CD4-positive, CD25-positive, alpha-beta regulatory T cell (primary cell): Measurements from ENCODE around the gene CALML3. TPM values are rescaled to one million over a fixed set of nuclear protein-coding genes. Genes with fewer than 3 reads are reported as not detected.

Experiments used
- ATAC-seq, 2 donors: fragments of 150-1000 bp; cut with Tn5 transposase; one replicate each; pipeline ENCODE4 v1.10.0; 2021; ENCODE audit warnings: low read depth in 2 of 2, moderate number of reproducible peaks in 2 of 2, moderate library complexity in 1 of 2
- DNase-seq, 3 donors: peaks; one replicate each; pipeline versions ENCODE4 v3.0.0 to v3.0.0-alpha.2; 2012 to 2022; ENCODE audit warnings: mixed read lengths in 1 of 3
- H3K27ac ChIP-seq: one replicate; pipeline ENCODE4 v1.7.0; 2013; ENCODE audit warnings: mild to moderate bottlenecking, low read length; ENCODE audit not compliant: insufficient read depth, poor library complexity, severe bottlenecking
- H3K27me3 ChIP-seq: one replicate; pipeline ENCODE4 v1.7.0; 2013; ENCODE audit warnings: low read length; ENCODE audit not compliant: control insufficient read depth, insufficient read depth
- H3K36me3 ChIP-seq: one replicate; pipeline ENCODE4 v1.7.0; 2013; ENCODE audit warnings: mild to moderate bottlenecking, low read length, moderate library complexity; ENCODE audit not compliant: control insufficient read depth, insufficient read depth
- H3K4me1 ChIP-seq: 2 replicates; pipeline ENCODE4 v1.7.0; 2013; ENCODE audit warnings: mild to moderate bottlenecking, low read length; ENCODE audit not compliant: insufficient read depth, control insufficient read depth, poor library complexity, severe bottlenecking
- H3K4me3 ChIP-seq: one replicate; pipeline ENCODE4 v1.7.0; 2013; ENCODE audit warnings: low read depth, mild to moderate bottlenecking, low read length, moderate library complexity
- H3K9me3 ChIP-seq, 2 experiments: 1 replicate in 1 of 2; 2 replicates in 1 of 2; pipeline ENCODE4 v1.7.0; 2013; ENCODE audit warnings: low read length in 2 of 2, mild to moderate bottlenecking in 1 of 2, moderate library complexity in 1 of 2; ENCODE audit not compliant: control insufficient read depth in 2 of 2
- H3K27ac Mint-ChIP-seq, 3 donors: one replicate each; pipeline ENCODE4 v1.8.0; 2020 to 2022; ENCODE audit warnings: mild to moderate bottlenecking in 3 of 3, mixed read lengths in 3 of 3, moderate library complexity in 2 of 3
- H3K27me3 Mint-ChIP-seq: one replicate; pipeline ENCODE4 v1.8.0; 2022; ENCODE audit warnings: mild to moderate bottlenecking, mixed read lengths
- H3K36me3 Mint-ChIP-seq: one replicate; pipeline ENCODE4 v1.8.0; 2020; ENCODE audit warnings: mixed read lengths
- H3K4me1 Mint-ChIP-seq, 4 donors: one replicate each; pipeline ENCODE4 v1.8.0; 2020 to 2022; ENCODE audit warnings: mixed read lengths in 4 of 4, mild to moderate bottlenecking in 1 of 4
- H3K4me3 Mint-ChIP-seq, 4 donors: one replicate each; pipeline ENCODE4 v1.8.0; 2020 to 2022; ENCODE audit warnings: mild to moderate bottlenecking in 4 of 4, mixed read lengths in 4 of 4, moderate library complexity in 3 of 4
- H3K9me3 Mint-ChIP-seq, 7 donors: one replicate each; pipeline ENCODE4 v1.8.0; 2020 to 2022; ENCODE audit warnings: mixed read lengths in 7 of 7, mild to moderate bottlenecking in 3 of 7, moderate library complexity in 2 of 7
- polyA plus RNA-seq, 4 donors: library from polyadenylated mRNA; unstranded; fragments of 300-500 nt; fragmentation: Illumina TruSeq; gene quantifications; one replicate each; pipeline ENCODE4 v1.2.3, GENCODE V29; 2021
- total RNA-seq: library from RNA; stranded (reverse); gene quantifications from one replicate; pipeline ENCODE4 v1.2.3, GENCODE V29; 2022

CALML3 gene
- total and polyA plus RNA-seq, 5 donors from 2014 or later = not detected

GRCh38 chr10:5533098-5533731, 8.5 kb downstream of the CALML3 start:
- Mint-ChIP-seq H3K36me3 (no peaks in the 10 kb centered on the region), H3K27ac (no peak overlapping the region), H3K9me3 (no peaks in the 10 kb centered on the region), H3K27me3 (peaks cover 4% of the 10 kb centered on the region), H3K4me1 (peaks cover 0 to 3% (median 0%) of the 10 kb centered on the region in 4 donors), H3K4me3 (no peak overlapping the region)
- no peaks in the 10 kb centered on the region for H3K4me1 ChIP-seq
- H3K9me3 ChIP-seq = no peaks in the 10 kb centered on the region
- no peaks in the 10 kb centered on the region for H3K27me3 ChIP-seq
- H3K27ac ChIP-seq = no peak overlapping the region
- H3K4me3 ChIP-seq = no peak overlapping the region
- no peak for DNase-seq
- H3K36me3 ChIP-seq = no peaks in the 10 kb centered on the region
- no peak for ATAC-seq

GRCh38 chr10:5534051-5534821, 9.5 kb downstream of the CALML3 start:
- Mint-ChIP-seq H3K4me3 (peak overlapping the region in 1 of 4 donors; percentile 24), H3K27ac (peak overlapping the region in 1 of 3 donors; percentile 48), H3K36me3 (no peaks in the 10 kb centered on the region), H3K9me3 (no peaks in the 10 kb centered on the region), H3K27me3 (peaks cover 7% of the 10 kb centered on the region), H3K4me1 (peaks cover 0 to 3% (median 0%) of the 10 kb centered on the region in 4 donors)
- no peaks in the 10 kb centered on the region for H3K27me3 ChIP-seq
- no peak overlapping the region for H3K27ac ChIP-seq
- DNase-seq = no peak
- H3K4me1 ChIP-seq = no peaks in the 10 kb centered on the region
- H3K4me3 ChIP-seq = no peak overlapping the region
- H3K36me3 ChIP-seq = no peaks in the 10 kb centered on the region
- no peak for ATAC-seq
- H3K9me3 ChIP-seq = no peaks in the 10 kb centered on the region

- H3K27ac ChIP-seq = no peak overlapping the region
- peaks cover 7% of the 10 kb centered on the region for H3K27me3 Mint-ChIP-seq
- no peaks in the 10 kb centered on the region for H3K4me1 ChIP-seq
- peak overlapping the region in 1 of 3 donors; percentile 48 for H3K27ac Mint-ChIP-seq
- no peaks in the 10 kb centered on the region for H3K36me3 ChIP-seq
- peak overlapping the region in 1 of 4 donors; percentile 24 for H3K4me3 Mint-ChIP-seq
- no peak overlapping the region for H3K4me3 ChIP-seq
- peaks cover 0 to 5% (median 0%) of the 10 kb centered on the region in 4 donors for H3K4me1 Mint-ChIP-seq
- H3K9me3 ChIP-seq = no peaks in the 10 kb centered on the region
- ATAC-seq (no peak), DNase-seq (no peak)
- no peaks in the 10 kb centered on the region for H3K36me3 Mint-ChIP-seq
- H3K27me3 ChIP-seq = no peaks in the 10 kb centered on the region
- peaks cover 0 to 3% (median 0%) of the 10 kb centered on the region in 7 donors for H3K9me3 Mint-ChIP-seq
Observed at GRCh38 chr10:5534880-5535856, 10.4 kb downstream of the CALML3 start.

GRCh38 chr10:5536486-5537081, 11.8 kb downstream of the CALML3 start:
- ATAC-seq = no peak
- Mint-ChIP-seq H3K4me3 (no peak overlapping the region), H3K27ac (no peak overlapping the region), H3K36me3 (no peaks in the 10 kb centered on the region), H3K4me1 (peaks cover 0 to 5% (median 0%) of the 10 kb centered on the region in 4 donors), H3K9me3 (peaks cover 0 to 6% (median 0%) of the 10 kb centered on the region in 7 donors), H3K27me3 (peaks cover 17% of the 10 kb centered on the region)
- Histone ChIP-seq H3K4me1 (no peaks in the 10 kb centered on the region), H3K27ac (no peak overlapping the region), H3K9me3 (peaks cover 6 to 8% of the 10 kb centered on the region in 2 experiments), H3K27me3 (peaks cover 7% of the 10 kb centered on the region), H3K36me3 (no peaks in the 10 kb centered on the region), H3K4me3 (no peak overlapping the region)
- no peak for DNase-seq

GRCh38 chr10:5537684-5538083, 12.9 kb downstream of the CALML3 start:
- no peak overlapping the region for H3K27ac ChIP-seq
- peaks cover 7% of the 10 kb centered on the region for H3K27me3 ChIP-seq
- no peaks in the 10 kb centered on the region for H3K4me1 ChIP-seq
- H3K9me3 Mint-ChIP-seq = peaks cover 0 to 12% (median 3%) of the 10 kb centered on the region in 7 donors
- H3K4me3 ChIP-seq = no peak overlapping the region
- ATAC-seq (no peak), DNase-seq (no peak)
- peaks cover 0 to 5% (median 0%) of the 10 kb centered on the region in 4 donors for H3K4me1 Mint-ChIP-seq
- H3K36me3 ChIP-seq = no peaks in the 10 kb centered on the region
- no peak overlapping the region for H3K4me3 Mint-ChIP-seq
- H3K36me3 Mint-ChIP-seq = no peaks in the 10 kb centered on the region
- peaks cover 17% of the 10 kb centered on the region for H3K27me3 Mint-ChIP-seq
- H3K9me3 ChIP-seq = peaks cover 14 to 16% of the 10 kb centered on the region in 2 experiments
- H3K27ac Mint-ChIP-seq = no peak overlapping the region

- ATAC-seq (no peak), DNase-seq (no peak)
- Histone ChIP-seq H3K27ac (no peak overlapping the region), H3K9me3 (peaks cover 16 to 20% of the 10 kb centered on the region in 2 experiments), H3K27me3 (peaks cover 7% of the 10 kb centered on the region), H3K4me3 (no peak overlapping the region), H3K4me1 (no peaks in the 10 kb centered on the region), H3K36me3 (no peaks in the 10 kb centered on the region)
- H3K9me3 Mint-ChIP-seq = peaks cover 0 to 12% (median 6%) of the 10 kb centered on the region in 7 donors
- no peak overlapping the region for H3K27ac Mint-ChIP-seq
- H3K4me3 Mint-ChIP-seq = no peak overlapping the region
- H3K36me3 Mint-ChIP-seq = no peaks in the 10 kb centered on the region
- H3K4me1 Mint-ChIP-seq = peaks cover 0 to 5% (median 0%) of the 10 kb centered on the region in 4 donors
- peaks cover 18% of the 10 kb centered on the region for H3K27me3 Mint-ChIP-seq
Observed at GRCh38 chr10:5538446-5538845, 13.7 kb downstream of the CALML3 start.
